HEK293 (cell line): Measurements from ENCODE around the gene STARD13.

ENCODE experiments used
- CTCF ChIA-PET: fragments of 350-600 bp; formaldehyde crosslinking; extraction: SDS; loops from one replicate; lab custom pipeline; 2021; ENCODE audit warnings: antibody characterized with exemption; lab: Yijun Ruan, JAX
- POLR2A ChIA-PET: fragments of 300-600 bp; formaldehyde crosslinking; extraction: SDS; loops from one replicate; lab custom pipeline; 2020; ENCODE audit warnings: antibody characterized with exemption, inconsistent platforms; lab: Yijun Ruan, JAX
- H3K27ac ChIP-seq: fragments of 200-500 bp; sonication (Bioruptor generic); 2 replicates; pipeline ENCODE4 v1.5.1; 2014; ENCODE audit warnings: low read depth, low read length, control low read depth, inconsistent platforms; ENCODE audit errors: extremely low read depth
- H3K36me3 ChIP-seq, 2 experiments: fragments of 200-500 bp in 1 of 2; sonication (Bioruptor generic) in 1 of 2; 1 replicate in 1 of 2; 2 replicates in 1 of 2; pipeline ENCODE4 v1.5.1; 2014 to 2017; ENCODE audit warnings: inconsistent platforms in 2 of 2, low read length in 2 of 2; ENCODE audit not compliant: control insufficient read depth in 2 of 2, insufficient read depth in 1 of 2
- H3K4me1 ChIP-seq: fragments of 200-500 bp; sonication (Bioruptor generic); 2 replicates; pipeline ENCODE4 v1.5.1; 2014; ENCODE audit warnings: mild to moderate bottlenecking, low read length, inconsistent platforms; ENCODE audit not compliant: control insufficient read depth, insufficient read depth
- H3K4me3 ChIP-seq: 2 replicates; pipeline ENCODE4 v1.5.1; 2011; ENCODE audit warnings: low read depth, mild to moderate bottlenecking, control low read depth, low read length, moderate library complexity
- H3K9me3 ChIP-seq: fragments of 200-500 bp; sonication (Bioruptor generic); 2 replicates; pipeline ENCODE4 v1.5.1; 2014; ENCODE audit warnings: low read depth, low read length, inconsistent platforms; ENCODE audit not compliant: control insufficient read depth, insufficient read depth
- EGR2 ChIP-seq: fragments of 450-650 bp; formaldehyde crosslinking; IDR thresholded peaks from 2 replicates; pipeline ENCODE4 v1.5.1; 2016; ENCODE audit warnings: low read depth, missing biosample characterization, missing genetic modification characterization
- HOXC10 ChIP-seq: sonication (generic); formaldehyde crosslinking; IDR thresholded peaks from 2 replicates; pipeline ENCODE4 v1.8.1; 2023; ENCODE audit warnings: mild to moderate bottlenecking, missing genetic modification reagents
- MEIS1 ChIP-seq: sonication (generic); formaldehyde crosslinking; IDR thresholded peaks from 2 replicates; pipeline ENCODE4 v1.8.1; 2022; ENCODE audit warnings: missing genetic modification reagents, mild to moderate bottlenecking, borderline replicate concordance
- MYNN ChIP-seq: fragments of 450-650 bp; formaldehyde crosslinking; IDR thresholded peaks from 2 replicates; pipeline ENCODE4 v1.5.1; 2016; ENCODE audit warnings: missing biosample characterization, missing genetic modification characterization, borderline replicate concordance
- SCRT1 ChIP-seq: fragments of 450-650 bp; formaldehyde crosslinking; IDR thresholded peaks from 2 replicates; pipeline ENCODE4 v1.5.1; 2016; ENCODE audit warnings: missing biosample characterization, missing genetic modification characterization, borderline replicate concordance
- SCRT2 ChIP-seq: fragments of 450-650 bp; formaldehyde crosslinking; IDR thresholded peaks from 2 replicates; pipeline ENCODE4 v1.5.1; 2016; ENCODE audit warnings: missing biosample characterization, missing genetic modification characterization
- SETDB1 ChIP-seq: IDR thresholded peaks from one replicate; pipeline ENCODE4 v1.6.1; 2017; ENCODE audit warnings: mild to moderate bottlenecking, low read length, moderate library complexity, mixed read lengths; ENCODE audit not compliant: insufficient read length
- SP7 ChIP-seq: fragments of 450-650 bp; formaldehyde crosslinking; IDR thresholded peaks from 2 replicates; pipeline ENCODE4 v1.5.1; 2016; ENCODE audit warnings: missing biosample characterization, missing genetic modification characterization
- ZBTB17 ChIP-seq: fragments of 450-650 bp; formaldehyde crosslinking; IDR thresholded peaks from 2 replicates; pipeline ENCODE4 v1.5.1; 2016; ENCODE audit warnings: missing biosample characterization, missing genetic modification characterization
- ZFHX2 ChIP-seq: fragments of 450-650 bp; formaldehyde crosslinking; conservative IDR thresholded peaks from 2 replicates; pipeline ENCODE4 v1.5.1; 2016; ENCODE audit warnings: missing biosample characterization, missing genetic modification characterization
- ZIC2 ChIP-seq: fragments of 450-650 bp; formaldehyde crosslinking; IDR thresholded peaks from 2 replicates; pipeline ENCODE4 v1.5.1; 2016; ENCODE audit warnings: missing biosample characterization, missing genetic modification characterization
- ZNF148 ChIP-seq: fragments of 450-650 bp; formaldehyde crosslinking; IDR thresholded peaks from 2 replicates; pipeline ENCODE4 v1.5.0; 2017; ENCODE audit warnings: missing biosample characterization, missing genetic modification characterization, borderline replicate concordance
- ZNF335 ChIP-seq: fragments of 450-650 bp; formaldehyde crosslinking; conservative IDR thresholded peaks from 2 replicates; pipeline ENCODE4 v1.5.1; 2016; ENCODE audit warnings: missing biosample characterization, missing genetic modification characterization
- ZNF366 ChIP-seq: fragments of 450-650 bp; formaldehyde crosslinking; conservative IDR thresholded peaks from 2 replicates; pipeline ENCODE4 v1.5.1; 2016; ENCODE audit warnings: missing biosample characterization, missing genetic modification characterization
- ZNF37A ChIP-seq: fragments of 450-650 bp; IDR thresholded peaks from 2 replicates; pipeline ENCODE4 v1.5.1; 2018; ENCODE audit warnings: missing biosample characterization, missing genetic modification characterization
- ZNF510 ChIP-seq: fragments of 450-650 bp; formaldehyde crosslinking; IDR thresholded peaks from 2 replicates; pipeline ENCODE4 v1.5.1; 2018; ENCODE audit warnings: mild to moderate bottlenecking, missing genetic modification characterization, missing biosample characterization; ENCODE audit not compliant: insufficient replicate concordance
- ZNF626 ChIP-seq: fragments of 450-650 bp; sonication (Bioruptor Pico); formaldehyde crosslinking; IDR thresholded peaks from 2 replicates; pipeline ENCODE4 v1.5.1; 2018; ENCODE audit warnings: missing biosample characterization, missing genetic modification characterization, inconsistent platforms
- ZNF670 ChIP-seq: fragments of 450-650 bp; formaldehyde crosslinking; IDR thresholded peaks from 2 replicates; pipeline ENCODE4 v1.5.1; 2016; ENCODE audit warnings: missing biosample characterization, missing genetic modification characterization, low read depth
- ZNF677 ChIP-seq: fragments of 450-650 bp; IDR thresholded peaks from 2 replicates; pipeline ENCODE4 v1.5.0; 2018; ENCODE audit warnings: missing biosample characterization, mild to moderate bottlenecking, missing genetic modification characterization, moderate library complexity
- ZXDB ChIP-seq: fragments of 450-650 bp; formaldehyde crosslinking; IDR thresholded peaks from 2 replicates; pipeline ENCODE4 v1.5.1; 2016; ENCODE audit warnings: missing biosample characterization, missing genetic modification characterization
- TF ChIP-seq, protein P1 (sequence below): fragments of 450-650 bp; formaldehyde crosslinking; IDR thresholded peaks from 2 replicates; pipeline ENCODE4 v1.5.1; 2017; ENCODE audit warnings: missing biosample characterization, missing genetic modification characterization
- TF ChIP-seq, protein P2 (sequence below): fragments of 450-650 bp; formaldehyde crosslinking; IDR thresholded peaks from 2 replicates; pipeline ENCODE4 v1.5.1; 2016; ENCODE audit warnings: missing biosample characterization, missing genetic modification characterization
- TF ChIP-seq, protein P3 (sequence below): fragments of 450-650 bp; formaldehyde crosslinking; IDR thresholded peaks from 2 replicates; pipeline ENCODE4 v1.5.1; 2016; ENCODE audit warnings: missing biosample characterization, missing genetic modification characterization, borderline replicate concordance
- TF ChIP-seq, protein P4 (sequence below): fragments of 450-650 bp; formaldehyde crosslinking; IDR thresholded peaks from 2 replicates; pipeline ENCODE4 v1.5.1; 2016; ENCODE audit warnings: missing biosample characterization, missing genetic modification characterization

Gene STARD13

DNA sequence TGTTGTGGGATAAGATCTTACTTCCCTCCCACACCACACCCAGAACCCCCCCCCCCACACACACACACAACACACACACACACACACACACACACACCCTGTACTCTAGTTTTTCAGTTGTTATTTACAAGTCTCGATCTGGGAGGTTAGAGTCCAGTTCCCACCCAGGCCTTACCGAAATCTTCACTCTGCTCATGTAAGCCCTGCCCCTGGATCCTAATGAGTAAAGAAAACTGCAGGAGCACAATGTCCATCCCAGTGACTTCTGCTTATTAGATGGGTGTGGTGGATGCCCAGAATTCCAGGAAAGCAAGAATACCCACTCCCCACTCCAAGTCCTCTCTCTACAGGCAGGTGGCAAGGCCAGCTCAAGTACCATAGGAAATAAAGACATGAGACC, 23.0 kb downstream of the STARD13 start:
- no peaks in the 10 kb centered on the region for H3K36me3 ChIP-seq
- H3K4me1 ChIP-seq: no peaks in the 10 kb centered on the region; the same call in 1 of the 2 replicates
- no peaks in the 10 kb centered on the region for H3K9me3 ChIP-seq
- no peak overlapping the region for H3K27ac ChIP-seq
- no peak overlapping the region for H3K4me3 ChIP-seq
- ChIA-PET POLR2A (no interaction called here), CTCF (interaction anchor here (0.7 kb wide), 1 partner anchor 131 kb away, joined by 3 read pairs; no protein-coding TSS in a partner anchor)
- no peak for TF ChIP-seq HOXC10 (CRISPR knock-in tag)
- TF ChIP-seq SETDB1: no peak
- no peak for TF ChIP-seq ZNF670 (tag by site-specific recombination)
- peak; percentile 36; the same call in 1 of the 2 replicates for TF ChIP-seq ZFHX2 (tag by site-specific recombination)
- TF ChIP-seq ZNF626 (tag by site-specific recombination): no peak
- TF ChIP-seq, protein P1, sequence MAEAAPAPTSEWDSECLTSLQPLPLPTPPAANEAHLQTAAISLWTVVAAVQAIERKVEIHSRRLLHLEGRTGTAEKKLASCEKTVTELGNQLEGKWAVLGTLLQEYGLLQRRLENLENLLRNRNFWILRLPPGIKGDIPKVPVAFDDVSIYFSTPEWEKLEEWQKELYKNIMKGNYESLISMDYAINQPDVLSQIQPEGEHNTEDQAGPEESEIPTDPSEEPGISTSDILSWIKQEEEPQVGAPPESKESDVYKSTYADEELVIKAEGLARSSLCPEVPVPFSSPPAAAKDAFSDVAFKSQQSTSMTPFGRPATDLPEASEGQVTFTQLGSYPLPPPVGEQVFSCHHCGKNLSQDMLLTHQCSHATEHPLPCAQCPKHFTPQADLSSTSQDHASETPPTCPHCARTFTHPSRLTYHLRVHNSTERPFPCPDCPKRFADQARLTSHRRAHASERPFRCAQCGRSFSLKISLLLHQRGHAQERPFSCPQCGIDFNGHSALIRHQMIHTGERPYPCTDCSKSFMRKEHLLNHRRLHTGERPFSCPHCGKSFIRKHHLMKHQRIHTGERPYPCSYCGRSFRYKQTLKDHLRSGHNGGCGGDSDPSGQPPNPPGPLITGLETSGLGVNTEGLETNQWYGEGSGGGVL: peak; percentile 36
- peak; percentile 35; the same call in 1 of the 2 replicates for TF ChIP-seq EGR2
- TF ChIP-seq ZNF677 (tag by site-specific recombination): no peak
- no peak for TF ChIP-seq ZIC2 (tag by site-specific recombination)
- TF ChIP-seq, protein P2, sequence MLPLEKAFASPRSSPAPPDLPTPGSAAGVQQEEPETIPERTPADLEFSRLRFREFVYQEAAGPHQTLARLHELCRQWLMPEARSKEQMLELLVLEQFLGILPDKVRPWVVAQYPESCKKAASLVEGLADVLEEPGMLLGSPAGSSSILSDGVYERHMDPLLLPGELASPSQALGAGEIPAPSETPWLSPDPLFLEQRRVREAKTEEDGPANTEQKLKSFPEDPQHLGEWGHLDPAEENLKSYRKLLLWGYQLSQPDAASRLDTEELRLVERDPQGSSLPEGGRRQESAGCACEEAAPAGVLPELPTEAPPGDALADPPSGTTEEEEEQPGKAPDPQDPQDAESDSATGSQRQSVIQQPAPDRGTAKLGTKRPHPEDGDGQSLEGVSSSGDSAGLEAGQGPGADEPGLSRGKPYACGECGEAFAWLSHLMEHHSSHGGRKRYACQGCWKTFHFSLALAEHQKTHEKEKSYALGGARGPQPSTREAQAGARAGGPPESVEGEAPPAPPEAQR (tag by site-specific recombination): 0 out of 2 replicates have a peak, but pooled peaks have one; percentile 28

- H3K9me3 ChIP-seq: no peaks in the 10 kb centered on the region
- H3K36me3 ChIP-seq: no peaks in the 10 kb centered on the region
- no peaks in the 10 kb centered on the region; the same call in 1 of the 2 replicates for H3K4me1 ChIP-seq
- no peak overlapping the region for H3K27ac ChIP-seq
- ChIA-PET CTCF (no interaction called here), POLR2A (no interaction called here)
- H3K4me3 ChIP-seq: no peak overlapping the region
- TF ChIP-seq, protein P3, sequence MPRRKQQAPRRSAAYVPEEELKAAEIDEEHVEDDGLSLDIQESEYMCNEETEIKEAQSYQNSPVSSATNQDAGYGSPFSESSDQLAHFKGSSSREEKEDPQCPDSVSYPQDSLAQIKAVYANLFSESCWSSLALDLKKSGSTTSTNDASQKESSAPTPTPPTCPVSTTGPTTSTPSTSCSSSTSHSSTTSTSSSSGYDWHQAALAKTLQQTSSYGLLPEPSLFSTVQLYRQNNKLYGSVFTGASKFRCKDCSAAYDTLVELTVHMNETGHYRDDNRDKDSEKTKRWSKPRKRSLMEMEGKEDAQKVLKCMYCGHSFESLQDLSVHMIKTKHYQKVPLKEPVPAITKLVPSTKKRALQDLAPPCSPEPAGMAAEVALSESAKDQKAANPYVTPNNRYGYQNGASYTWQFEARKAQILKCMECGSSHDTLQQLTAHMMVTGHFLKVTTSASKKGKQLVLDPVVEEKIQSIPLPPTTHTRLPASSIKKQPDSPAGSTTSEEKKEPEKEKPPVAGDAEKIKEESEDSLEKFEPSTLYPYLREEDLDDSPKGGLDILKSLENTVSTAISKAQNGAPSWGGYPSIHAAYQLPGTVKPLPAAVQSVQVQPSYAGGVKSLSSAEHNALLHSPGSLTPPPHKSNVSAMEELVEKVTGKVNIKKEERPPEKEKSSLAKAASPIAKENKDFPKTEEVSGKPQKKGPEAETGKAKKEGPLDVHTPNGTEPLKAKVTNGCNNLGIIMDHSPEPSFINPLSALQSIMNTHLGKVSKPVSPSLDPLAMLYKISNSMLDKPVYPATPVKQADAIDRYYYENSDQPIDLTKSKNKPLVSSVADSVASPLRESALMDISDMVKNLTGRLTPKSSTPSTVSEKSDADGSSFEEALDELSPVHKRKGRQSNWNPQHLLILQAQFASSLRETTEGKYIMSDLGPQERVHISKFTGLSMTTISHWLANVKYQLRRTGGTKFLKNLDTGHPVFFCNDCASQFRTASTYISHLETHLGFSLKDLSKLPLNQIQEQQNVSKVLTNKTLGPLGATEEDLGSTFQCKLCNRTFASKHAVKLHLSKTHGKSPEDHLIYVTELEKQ (tag by site-specific recombination): peak; percentile 84
- peak; percentile 44; the same call in 1 of the 2 replicates for TF ChIP-seq ZNF366 (tag by site-specific recombination)
- 0 out of 2 replicates have a peak, but pooled peaks have one; percentile 28 for TF ChIP-seq ZBTB17
- no peak for TF ChIP-seq ZNF37A (tag by site-specific recombination)
- no peak for TF ChIP-seq ZNF335 (tag by site-specific recombination)
- no peak for TF ChIP-seq ZNF626 (tag by site-specific recombination)
- TF ChIP-seq MYNN (tag by site-specific recombination): no peak
- no peak for TF ChIP-seq ZXDB (tag by site-specific recombination)
- TF ChIP-seq SCRT1: peak; percentile 71
- TF ChIP-seq MEIS1: no peak
- peak; percentile 30; the same call in 1 of the 2 replicates for TF ChIP-seq SP7 (tag by site-specific recombination)
- TF ChIP-seq, protein P4, sequence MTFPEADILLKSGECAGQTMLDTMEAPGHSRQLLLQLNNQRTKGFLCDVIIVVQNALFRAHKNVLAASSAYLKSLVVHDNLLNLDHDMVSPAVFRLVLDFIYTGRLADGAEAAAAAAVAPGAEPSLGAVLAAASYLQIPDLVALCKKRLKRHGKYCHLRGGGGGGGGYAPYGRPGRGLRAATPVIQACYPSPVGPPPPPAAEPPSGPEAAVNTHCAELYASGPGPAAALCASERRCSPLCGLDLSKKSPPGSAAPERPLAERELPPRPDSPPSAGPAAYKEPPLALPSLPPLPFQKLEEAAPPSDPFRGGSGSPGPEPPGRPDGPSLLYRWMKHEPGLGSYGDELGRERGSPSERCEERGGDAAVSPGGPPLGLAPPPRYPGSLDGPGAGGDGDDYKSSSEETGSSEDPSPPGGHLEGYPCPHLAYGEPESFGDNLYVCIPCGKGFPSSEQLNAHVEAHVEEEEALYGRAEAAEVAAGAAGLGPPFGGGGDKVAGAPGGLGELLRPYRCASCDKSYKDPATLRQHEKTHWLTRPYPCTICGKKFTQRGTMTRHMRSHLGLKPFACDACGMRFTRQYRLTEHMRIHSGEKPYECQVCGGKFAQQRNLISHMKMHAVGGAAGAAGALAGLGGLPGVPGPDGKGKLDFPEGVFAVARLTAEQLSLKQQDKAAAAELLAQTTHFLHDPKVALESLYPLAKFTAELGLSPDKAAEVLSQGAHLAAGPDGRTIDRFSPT: peak; percentile 64; the same call in 1 of the 2 replicates
- no peak for TF ChIP-seq ZNF148 (tag by site-specific recombination)
- peak; percentile 98 for TF ChIP-seq SCRT2 (tag by site-specific recombination)
- TF ChIP-seq ZNF510 (tag by site-specific recombination): no peak
Observed at GRCh38 chr13:33262062-33262487, 23.5 kb downstream of the STARD13 start.
